HepG2 (cell line): Measurements from ENCODE around the gene ZDHHC14. TPM values are rescaled to one million over a fixed set of nuclear protein-coding genes. Genes with fewer than 3 reads are reported as not detected.

Source experiments
- ATAC-seq: fragments of 200-7000 bp; cut with Tn5 transposase; 3 replicates; pipeline ENCODE4 v1.9.1; 2020; ENCODE audit warnings: mild to moderate bottlenecking, moderate library complexity
- BruUV-seq: library from RNA; stranded (reverse); fragments of 400-500 nt; replicated peaks from 2 replicates; lab custom pipeline; 2021; lab: Mats Ljungman, UMichigan
- CTCF ChIA-PET: fragments of 300-600 bp; formaldehyde crosslinking; extraction: SDS; loops from one replicate; lab custom pipeline; 2021; ENCODE audit warnings: low total read pairs, inconsistent platforms, low intra/inter-chr PET ratio; lab: Yijun Ruan, JAX
- POLR2A ChIA-PET: fragments of 350-600 bp; sonication (Branson Sonifier 250); formaldehyde crosslinking; loops from one replicate; lab custom pipeline; 2020; ENCODE audit warnings: antibody characterized with exemption, inconsistent platforms; lab: Yijun Ruan, JAX
- DNase-seq: peaks from one replicate; pipeline ENCODE4 v3.0.0-alpha.2; 2015; ENCODE audit warnings: low spot score
- FAIRE-seq: peaks from 3 replicates; lab custom pipeline; 2011; peaks lifted over from hg19 to GRCh38; lab: Jason Lieb, UNC
- H2AFZ ChIP-seq: one replicate; pipeline ENCODE4 v1.6.1; 2011; ENCODE audit warnings: low read length, inconsistent platforms
- H3K27ac ChIP-seq: fragments of 300-600 bp; 3 replicates; pipeline ENCODE4 v1.8.0; 2011; ENCODE audit warnings: mixed run types, mild to moderate bottlenecking, mixed read lengths, low read length, inconsistent platforms; ENCODE audit not compliant: insufficient read depth; ENCODE audit errors: extremely low read length
- H3K27me3 ChIP-seq, 2 experiments: fragments of 200-600 bp in 1 of 2; 2 replicates in 1 of 2; 3 replicates in 1 of 2; pipeline versions ENCODE4 v1.6.0 to v1.8.0; 2011; ENCODE audit warnings: low read length in 2 of 2, mild to moderate bottlenecking in 2 of 2, moderate library complexity in 2 of 2, inconsistent platforms in 1 of 2; ENCODE audit not compliant: insufficient read depth in 2 of 2, control insufficient read depth in 1 of 2
- H3K36me3 ChIP-seq, 2 experiments: fragments of 200-600 bp in 1 of 2; replicated peaks in 1 of 2; 2 replicates in 1 of 2; 3 replicates in 1 of 2; pipeline versions ENCODE4 v1.5.1 to v1.8.0; 2011; ENCODE audit warnings: low read length in 2 of 2, inconsistent platforms in 1 of 2; ENCODE audit not compliant: insufficient read depth in 2 of 2, control insufficient read depth in 1 of 2
- H3K4me1 ChIP-seq: 2 replicates; pipeline ENCODE4 v1.5.1; 2012; ENCODE audit warnings: low read length, inconsistent platforms; ENCODE audit not compliant: insufficient read depth
- H3K4me2 ChIP-seq: 2 replicates; pipeline ENCODE4 v1.6.0; 2011; ENCODE audit warnings: low read depth, low read length, inconsistent platforms
- H3K4me3 ChIP-seq, 3 experiments: fragments of 200-600 bp in 1 of 3; sonication (generic), shearing (Covaris generic) in 1 of 3; replicated peaks in 1 of 3; 2 replicates each; pipeline ENCODE4 v1.5.1; 2011 to 2016; ENCODE audit warnings: low read length in 3 of 3, inconsistent platforms in 2 of 3, low read depth in 2 of 3, mild to moderate bottlenecking in 2 of 3, control low read depth in 1 of 3, mixed read lengths in 1 of 3; ENCODE audit not compliant: insufficient read depth in 1 of 3
- H3K79me2 ChIP-seq: one replicate; pipeline ENCODE4 v1.6.1; 2011; ENCODE audit warnings: low read length, inconsistent platforms; ENCODE audit not compliant: insufficient read depth
- H3K9ac ChIP-seq: 2 replicates; pipeline ENCODE4 v1.6.0; 2011; ENCODE audit warnings: mild to moderate bottlenecking, low read depth, low read length, inconsistent platforms; ENCODE audit not compliant: insufficient read depth
- H3K9me3 ChIP-seq: 2 replicates; pipeline ENCODE4 v1.5.1; 2012; ENCODE audit warnings: mild to moderate bottlenecking, low read length
- H4K20me1 ChIP-seq: 2 replicates; pipeline ENCODE4 v1.6.0; 2011; ENCODE audit warnings: inconsistent platforms, mild to moderate bottlenecking, low read length, moderate library complexity; ENCODE audit not compliant: insufficient read depth
- AHR ChIP-seq: IDR thresholded peaks from 2 replicates; pipeline ENCODE4 v1.6.1; 2018; ENCODE audit warnings: missing genetic modification reagents, missing compliant biosample characterization
- ATF3 ChIP-seq: sonication (generic); formaldehyde crosslinking; IDR thresholded peaks from 2 replicates; pipeline ENCODE4 v1.4.0; 2020; ENCODE audit warnings: missing genetic modification reagents
- ATF7 ChIP-seq, 2 experiments: fragments of 450-650 bp in 1 of 2; sonication (generic) in 1 of 2; formaldehyde crosslinking in 1 of 2; IDR thresholded peaks; 2 replicates each; pipeline versions ENCODE4 v1.4.0 to v1.6.1; 2016 to 2020; ENCODE audit warnings: antibody characterized with exemption in 1 of 2, mild to moderate bottlenecking in 1 of 2, missing genetic modification reagents in 1 of 2
- DDIT3 ChIP-seq: sonication (generic); formaldehyde crosslinking; IDR thresholded peaks from 2 replicates; pipeline ENCODE4 v1.4.0; 2020; ENCODE audit warnings: mild to moderate bottlenecking, missing genetic modification reagents
- HCFC1 ChIP-seq: fragments of 150-350 bp; IDR thresholded peaks from 2 replicates; pipeline ENCODE4 v1.6.1; 2014; ENCODE audit warnings: low read depth, low read length
- LBX2 ChIP-seq: sonication (generic); formaldehyde crosslinking; IDR thresholded peaks from 2 replicates; pipeline ENCODE4 v1.5.0; 2020; ENCODE audit warnings: missing genetic modification reagents, mild to moderate bottlenecking, borderline replicate concordance
- SATB2 ChIP-seq: sonication (generic); formaldehyde crosslinking; IDR thresholded peaks from 2 replicates; pipeline ENCODE4 v1.5.0; 2020; ENCODE audit warnings: missing genetic modification reagents
- THRA ChIP-seq: sonication (generic); formaldehyde crosslinking; IDR thresholded peaks from 2 replicates; pipeline ENCODE4 v1.4.0; 2020; ENCODE audit warnings: missing genetic modification reagents, borderline replicate concordance
- YY1 ChIP-seq: IDR thresholded peaks from 2 replicates; pipeline ENCODE4 v1.6.1; 2011; ENCODE audit warnings: low read length, low read depth, moderate library complexity, mild to moderate bottlenecking; ENCODE audit not compliant: insufficient read depth, insufficient replicate concordance
- ZNF558 ChIP-seq: sonication (generic); formaldehyde crosslinking; IDR thresholded peaks from 2 replicates; pipeline ENCODE4 v1.9.0; 2022; ENCODE audit warnings: mild to moderate bottlenecking, missing genetic modification reagents, borderline replicate concordance
- ZNF740 ChIP-seq: sonication (generic); formaldehyde crosslinking; IDR thresholded peaks from 2 replicates; pipeline ENCODE4 v1.4.0; 2020; ENCODE audit warnings: missing genetic modification reagents
- WGBS: methylation state at CpG from one replicate; pipeline ENCODE4 v1.1.6; 2017; ENCODE audit warnings: low lambda C conversion rate; 5-methylcytosine and 5-hydroxymethylcytosine counted together
- in situ Hi-C: cut with HindIII; loops from 2 replicates; pipeline ENCODE4 v1.10.0; 2017; ENCODE audit warnings: low pct_unique_long_range_greater_than_20kb; ENCODE audit not compliant: extremely low pct_ligation_motif_present
- intact Hi-C: fragments of 100-400 bp; cut with micrococcal nuclease; formaldehyde crosslinking; loops from one replicate; pipeline ENCODE4 v1.10.0; 2022; ENCODE audit not compliant: unreplicated experiment
- polyA plus RNA-seq, 8 experiments: library from polyadenylated mRNA; depleted of rRNA in 3 of 8; stranded (reverse) in 7 of 8; unstranded in 1 of 8; fragments of >200 nt; fragmentation: Illumina TruSeq in 4 of 8; extraction: Trizol in 4 of 8; gene quantifications; 2 replicates each; pipeline versions ENCODE4 v1.2.1 to v1.2.3, GENCODE V29; 2011 to 2016; ENCODE audit warnings: low read depth in 4 of 8, missing spikeins in 1 of 8, mixed read lengths in 1 of 8; ENCODE audit not compliant: insufficient read depth in 1 of 8
- total RNA-seq, 5 experiments: library from RNA; depleted of rRNA; stranded (reverse); fragments of >200 nt; fragmentation: Illumina TruSeq; extraction: Trizol; gene quantifications; 2 replicates each; pipeline ENCODE4 v1.2.3, GENCODE V29; 2016; ENCODE audit warnings: low read depth in 1 of 5

The ZDHHC14 gene
- total and polyA plus RNA-seq, 2 of the 13 experiments (the other 11 are each of a cell fraction or from before 2014, with no cell fraction given), result 3.7 to 9.5 TPM

- H3K4me3 ChIP-seq, result no peak overlapping the region
- POLR2A ChIA-PET, result no interaction called here
- TF ChIP-seq THRA (CRISPR knock-in tag) (no peak), YY1 (no peak), HCFC1 (no peak), ATF7 (IDR thresholded peaks at IDR 0.05) (peak; percentile 89), ATF7 (CRISPR knock-in tag; IDR thresholded peaks at IDR 0.05) (no peak), LBX2 (CRISPR knock-in tag) (no peak), DDIT3 (no peak), ZNF740 (no peak), ZNF558 (peak; percentile 29; the same call in 1 of the 2 replicates), AHR (no peak), SATB2 (CRISPR knock-in tag) (no peak), ATF3 (CRISPR knock-in tag) (no peak)
- no peak overlapping the region for H3K4me2 ChIP-seq
- BruUV-seq, result no TSS peak
- H3K9ac ChIP-seq, result no peak overlapping the region
- CTCF ChIA-PET, result no interaction called here
- no peaks in the 10 kb centered on the region; a peak in 1 of 5 replicates for H3K27me3 ChIP-seq
- no peak overlapping the region for H2AFZ ChIP-seq
- in situ Hi-C loops, result no loop called here
- intact Hi-C loops, result no loop called here
- DNase-seq, result no peak
- no peak for FAIRE-seq
- peaks cover 8% of the 10 kb centered on the region for H3K79me2 ChIP-seq
- no peaks in the 10 kb centered on the region for H3K36me3 ChIP-seq
- H3K27ac ChIP-seq, result no peak overlapping the region
- H3K4me1 ChIP-seq, result peaks cover 2% of the 10 kb centered on the region
- H4K20me1 ChIP-seq, result no peaks in the 10 kb centered on the region
- H3K9me3 ChIP-seq, result peaks cover 14% of the 10 kb centered on the region
- ATAC-seq, result no peak
- WGBS, result over 99% methylated on average over 4 of the region's 4 CpGs
Measured at GRCh38 chr6:157390273-157391060, 9.5 kb downstream of the ZDHHC14 start.
